ENCODE measurements around the gene ST3GAL6. TPM values are rescaled to one million over a fixed set of nuclear protein-coding genes. Genes with fewer than 3 reads are reported as not detected.

ST3GAL6 gene
- total and polyA plus RNA-seq, 10 of the 15 experiments (the other 5 are each of a cell fraction or from before 2014, with no cell fraction given): 19.5 to 41.2 (median 37.4) TPM

DNA sequence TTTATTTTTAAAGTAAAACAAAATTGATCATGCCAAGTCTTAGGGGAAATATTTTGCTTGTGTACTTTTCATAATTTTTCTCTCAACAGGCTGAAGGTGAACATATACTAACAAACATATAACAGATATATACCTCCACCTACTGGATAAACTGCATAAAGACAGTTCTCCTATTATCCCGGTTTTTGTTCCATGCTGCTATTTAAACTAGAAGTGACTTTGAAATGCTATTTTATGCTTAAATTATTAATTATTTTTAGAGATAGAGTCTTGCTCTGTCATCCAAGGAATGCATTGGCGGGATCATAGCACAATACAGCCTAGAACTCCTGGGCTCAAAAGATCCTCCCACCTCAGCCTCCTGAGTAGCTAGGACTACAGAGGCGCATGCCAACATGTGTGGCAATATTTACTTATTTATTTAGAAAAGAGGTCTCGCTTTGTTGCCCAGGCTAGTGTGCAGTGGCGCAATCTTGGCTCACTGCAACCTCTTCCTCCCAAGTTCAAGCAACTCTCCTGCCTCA lies 49.8 kb downstream of the ST3GAL6 start (continued):
- TF ChIP-seq GATAD2B (conservative IDR thresholded peaks at IDR 0.05; ENCODE audit: low read depth): no peak
- TF ChIP-seq GABPA (IDR thresholded peaks at IDR 0.05; ENCODE audit: low read depth): no peak
- no peak for TF ChIP-seq ZNF622 (IDR thresholded peaks at IDR 0.05)
- no peak for TF ChIP-seq SPI1 (IDR thresholded peaks at IDR 0.05; ENCODE audit: borderline replicate concordance, insufficient read depth, low read depth, low read length)
- TF ChIP-seq TCF7 (IDR thresholded peaks at IDR 0.05; ENCODE audit: borderline replicate concordance): no peak
- TF ChIP-seq, protein P1, sequence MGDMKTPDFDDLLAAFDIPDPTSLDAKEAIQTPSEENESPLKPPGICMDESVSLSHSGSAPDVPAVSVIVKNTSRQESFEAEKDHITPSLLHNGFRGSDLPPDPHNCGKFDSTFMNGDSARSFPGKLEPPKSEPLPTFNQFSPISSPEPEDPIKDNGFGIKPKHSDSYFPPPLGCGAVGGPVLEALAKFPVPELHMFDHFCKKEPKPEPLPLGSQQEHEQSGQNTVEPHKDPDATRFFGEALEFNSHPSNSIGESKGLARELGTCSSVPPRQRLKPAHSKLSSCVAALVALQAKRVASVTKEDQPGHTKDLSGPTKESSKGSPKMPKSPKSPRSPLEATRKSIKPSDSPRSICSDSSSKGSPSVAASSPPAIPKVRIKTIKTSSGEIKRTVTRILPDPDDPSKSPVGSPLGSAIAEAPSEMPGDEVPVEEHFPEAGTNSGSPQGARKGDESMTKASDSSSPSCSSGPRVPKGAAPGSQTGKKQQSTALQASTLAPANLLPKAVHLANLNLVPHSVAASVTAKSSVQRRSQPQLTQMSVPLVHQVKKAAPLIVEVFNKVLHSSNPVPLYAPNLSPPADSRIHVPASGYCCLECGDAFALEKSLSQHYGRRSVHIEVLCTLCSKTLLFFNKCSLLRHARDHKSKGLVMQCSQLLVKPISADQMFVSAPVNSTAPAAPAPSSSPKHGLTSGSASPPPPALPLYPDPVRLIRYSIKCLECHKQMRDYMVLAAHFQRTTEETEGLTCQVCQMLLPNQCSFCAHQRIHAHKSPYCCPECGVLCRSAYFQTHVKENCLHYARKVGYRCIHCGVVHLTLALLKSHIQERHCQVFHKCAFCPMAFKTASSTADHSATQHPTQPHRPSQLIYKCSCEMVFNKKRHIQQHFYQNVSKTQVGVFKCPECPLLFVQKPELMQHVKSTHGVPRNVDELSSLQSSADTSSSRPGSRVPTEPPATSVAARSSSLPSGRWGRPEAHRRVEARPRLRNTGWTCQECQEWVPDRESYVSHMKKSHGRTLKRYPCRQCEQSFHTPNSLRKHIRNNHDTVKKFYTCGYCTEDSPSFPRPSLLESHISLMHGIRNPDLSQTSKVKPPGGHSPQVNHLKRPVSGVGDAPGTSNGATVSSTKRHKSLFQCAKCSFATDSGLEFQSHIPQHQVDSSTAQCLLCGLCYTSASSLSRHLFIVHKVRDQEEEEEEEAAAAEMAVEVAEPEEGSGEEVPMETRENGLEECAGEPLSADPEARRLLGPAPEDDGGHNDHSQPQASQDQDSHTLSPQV (IDR thresholded peaks at IDR 0.05): 0 out of 2 replicates have a peak, but pooled peaks have one; percentile 54
- no peak for TF ChIP-seq WRNIP1 (IDR thresholded peaks at IDR 0.05; ENCODE audit: borderline replicate concordance, low read depth, low read length)
- TF ChIP-seq ETV6 (conservative IDR thresholded peaks at IDR 0.05 in 1 of 2, IDR thresholded peaks at IDR 0.05 in 1 of 2; ENCODE audit: borderline replicate concordance in 1 of 2, low read depth in 1 of 2): no peak
- TF ChIP-seq, protein P2, sequence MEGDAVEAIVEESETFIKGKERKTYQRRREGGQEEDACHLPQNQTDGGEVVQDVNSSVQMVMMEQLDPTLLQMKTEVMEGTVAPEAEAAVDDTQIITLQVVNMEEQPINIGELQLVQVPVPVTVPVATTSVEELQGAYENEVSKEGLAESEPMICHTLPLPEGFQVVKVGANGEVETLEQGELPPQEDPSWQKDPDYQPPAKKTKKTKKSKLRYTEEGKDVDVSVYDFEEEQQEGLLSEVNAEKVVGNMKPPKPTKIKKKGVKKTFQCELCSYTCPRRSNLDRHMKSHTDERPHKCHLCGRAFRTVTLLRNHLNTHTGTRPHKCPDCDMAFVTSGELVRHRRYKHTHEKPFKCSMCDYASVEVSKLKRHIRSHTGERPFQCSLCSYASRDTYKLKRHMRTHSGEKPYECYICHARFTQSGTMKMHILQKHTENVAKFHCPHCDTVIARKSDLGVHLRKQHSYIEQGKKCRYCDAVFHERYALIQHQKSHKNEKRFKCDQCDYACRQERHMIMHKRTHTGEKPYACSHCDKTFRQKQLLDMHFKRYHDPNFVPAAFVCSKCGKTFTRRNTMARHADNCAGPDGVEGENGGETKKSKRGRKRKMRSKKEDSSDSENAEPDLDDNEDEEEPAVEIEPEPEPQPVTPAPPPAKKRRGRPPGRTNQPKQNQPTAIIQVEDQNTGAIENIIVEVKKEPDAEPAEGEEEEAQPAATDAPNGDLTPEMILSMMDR (IDR thresholded peaks at IDR 0.05 in 2 of 3, conservative IDR thresholded peaks at IDR 0.05 in 1 of 3; ENCODE audit: control insufficient read depth in 2 of 3, extremely low read depth in 1 of 3, insufficient read depth in 1 of 3, low read depth in 3 of 3, low read length in 3 of 3): peak; percentile 47 to 72 (median 49)
- TF ChIP-seq, protein P3, sequence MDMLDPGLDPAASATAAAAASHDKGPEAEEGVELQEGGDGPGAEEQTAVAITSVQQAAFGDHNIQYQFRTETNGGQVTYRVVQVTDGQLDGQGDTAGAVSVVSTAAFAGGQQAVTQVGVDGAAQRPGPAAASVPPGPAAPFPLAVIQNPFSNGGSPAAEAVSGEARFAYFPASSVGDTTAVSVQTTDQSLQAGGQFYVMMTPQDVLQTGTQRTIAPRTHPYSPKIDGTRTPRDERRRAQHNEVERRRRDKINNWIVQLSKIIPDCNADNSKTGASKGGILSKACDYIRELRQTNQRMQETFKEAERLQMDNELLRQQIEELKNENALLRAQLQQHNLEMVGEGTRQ (IDR thresholded peaks at IDR 0.05; ENCODE audit: borderline replicate concordance, low read depth, low read length): no peak
- no peak for TF ChIP-seq KLF5 (IDR thresholded peaks at IDR 0.05; ENCODE audit: partially characterized antibody)
- TF ChIP-seq RAD21 (IDR thresholded peaks at IDR 0.05; ENCODE audit: insufficient read depth, low read depth, low read length): peak; percentile 82
- TF ChIP-seq FOXM1 (IDR thresholded peaks at IDR 0.05; ENCODE audit: low read depth, low read length): no peak
- TF ChIP-seq, protein P4, sequence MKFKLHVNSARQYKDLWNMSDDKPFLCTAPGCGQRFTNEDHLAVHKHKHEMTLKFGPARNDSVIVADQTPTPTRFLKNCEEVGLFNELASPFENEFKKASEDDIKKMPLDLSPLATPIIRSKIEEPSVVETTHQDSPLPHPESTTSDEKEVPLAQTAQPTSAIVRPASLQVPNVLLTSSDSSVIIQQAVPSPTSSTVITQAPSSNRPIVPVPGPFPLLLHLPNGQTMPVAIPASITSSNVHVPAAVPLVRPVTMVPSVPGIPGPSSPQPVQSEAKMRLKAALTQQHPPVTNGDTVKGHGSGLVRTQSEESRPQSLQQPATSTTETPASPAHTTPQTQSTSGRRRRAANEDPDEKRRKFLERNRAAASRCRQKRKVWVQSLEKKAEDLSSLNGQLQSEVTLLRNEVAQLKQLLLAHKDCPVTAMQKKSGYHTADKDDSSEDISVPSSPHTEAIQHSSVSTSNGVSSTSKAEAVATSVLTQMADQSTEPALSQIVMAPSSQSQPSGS (IDR thresholded peaks at IDR 0.05; ENCODE audit: low read length): no peak
